ENCODE measurements around the gene MTAP. TPM values are rescaled to one million over a fixed set of nuclear protein-coding genes. Genes with fewer than 3 reads are reported as not detected.

The MTAP gene
- total RNA-seq, 1 donor from 2014 or later: 42.6 TPM

DNA sequence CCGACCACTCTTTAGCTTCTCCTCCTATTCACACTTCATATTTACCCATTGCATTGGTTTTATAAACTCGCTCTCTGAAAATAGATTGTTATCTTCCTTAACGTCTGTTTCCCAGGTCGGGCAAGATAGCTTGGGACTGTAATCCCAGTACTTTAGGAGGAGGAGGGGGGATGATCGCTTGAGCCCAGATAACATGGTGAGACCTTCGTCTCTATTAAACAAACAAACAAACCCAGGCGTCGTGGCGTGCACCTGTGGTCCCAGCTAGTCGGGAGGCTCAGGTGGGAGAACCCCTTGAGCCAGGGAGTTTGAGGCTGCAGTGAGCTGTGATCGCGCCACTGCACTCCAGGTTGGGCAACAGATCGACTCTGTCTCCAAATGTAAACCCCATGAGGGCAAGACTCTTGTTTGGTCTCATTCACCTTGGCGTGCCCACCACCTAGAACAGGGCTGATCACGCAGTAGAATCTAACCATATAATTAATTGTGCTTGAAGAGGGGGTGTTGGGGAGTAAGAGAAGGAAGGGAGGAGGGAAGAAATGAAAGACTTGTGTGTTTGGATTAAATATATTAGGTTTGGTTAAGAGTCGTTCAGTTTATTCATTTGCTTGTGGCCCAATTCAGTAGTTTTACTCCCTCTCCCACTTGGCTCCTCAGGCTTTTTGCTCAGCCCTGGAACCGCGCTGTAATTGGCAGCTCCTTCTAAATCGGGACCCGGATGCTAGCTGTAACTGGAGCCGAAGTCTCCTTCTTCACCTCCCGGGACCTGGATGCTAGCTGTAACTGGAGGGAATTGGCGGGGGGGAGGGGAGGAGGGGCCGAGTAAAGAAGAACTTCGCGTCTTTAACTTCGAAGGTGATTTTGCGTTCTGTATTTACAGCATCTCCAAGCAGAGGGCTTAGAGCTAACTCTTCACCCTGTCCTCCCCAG, 166.8 kb downstream of the MTAP start:
- DNase-seq (ENCODE audit: low read depth): no peak

DNA sequence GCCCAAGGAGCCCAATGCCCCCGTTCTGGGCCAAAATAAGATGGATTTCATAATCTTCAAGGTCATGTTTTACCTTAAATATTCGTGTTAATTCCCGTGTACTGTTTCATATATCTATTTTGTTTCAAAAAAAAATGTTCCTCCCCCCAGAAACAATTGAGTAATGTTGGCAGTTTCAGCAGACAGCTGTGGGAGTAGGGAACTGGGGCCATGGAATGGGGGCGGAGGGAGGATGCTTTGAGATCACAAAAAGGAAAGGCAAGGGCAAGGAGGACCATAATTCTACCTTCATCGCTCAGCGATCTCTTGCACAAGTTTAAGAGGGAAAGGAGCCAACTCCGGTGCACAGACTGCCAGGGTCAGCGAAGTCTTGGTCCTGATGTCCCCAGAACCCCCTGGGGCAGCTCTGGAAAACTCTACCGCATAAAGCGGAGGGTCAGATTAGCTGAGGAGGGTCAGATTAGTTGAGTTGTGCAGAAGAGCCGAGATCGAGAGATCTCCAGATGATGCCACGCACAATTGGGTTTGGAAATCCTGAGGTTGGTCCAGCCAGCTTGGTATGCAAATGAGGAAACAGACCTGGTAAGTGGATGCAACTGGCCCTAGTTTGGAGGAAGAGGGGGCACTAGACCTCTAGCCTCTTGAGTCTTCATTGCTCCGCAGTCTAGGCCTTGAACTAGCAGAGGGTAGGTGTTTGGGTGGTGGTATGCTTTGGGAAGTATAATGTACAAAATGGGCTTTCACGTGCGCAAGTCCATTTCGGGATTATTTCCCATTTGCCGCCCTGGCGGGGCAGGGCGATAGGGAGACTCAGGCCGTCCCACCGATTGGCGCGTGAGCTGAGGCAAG, 167.7 kb downstream of the MTAP start:
- no peak for DNase-seq (ENCODE audit: low read depth)

GRCh38 chr9:21970800-21971640, 168.6 kb downstream of the MTAP start:
- no peak for DNase-seq (ENCODE audit: low read depth)

DNA sequence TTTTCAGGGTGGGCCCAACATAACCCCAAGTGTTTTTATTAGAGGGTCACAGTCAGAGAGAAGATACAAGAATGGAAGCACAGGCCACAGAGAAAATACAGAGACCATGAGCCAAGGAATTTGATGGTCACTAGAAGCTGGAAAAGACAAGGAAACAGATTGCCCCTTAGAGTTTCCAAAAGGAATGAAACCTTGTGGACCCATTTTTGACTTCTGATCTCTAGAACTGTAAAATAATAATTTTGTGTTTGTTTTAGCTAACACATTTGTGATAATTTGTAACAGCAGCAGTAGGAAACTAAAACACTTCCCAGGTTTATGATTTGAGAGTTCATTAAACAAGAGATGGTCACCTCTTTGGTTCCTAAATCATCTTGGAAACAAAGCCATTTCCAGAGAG, 169.9 kb downstream of the MTAP start:
- no peak for DNase-seq (ENCODE audit: low read depth)

DNA sequence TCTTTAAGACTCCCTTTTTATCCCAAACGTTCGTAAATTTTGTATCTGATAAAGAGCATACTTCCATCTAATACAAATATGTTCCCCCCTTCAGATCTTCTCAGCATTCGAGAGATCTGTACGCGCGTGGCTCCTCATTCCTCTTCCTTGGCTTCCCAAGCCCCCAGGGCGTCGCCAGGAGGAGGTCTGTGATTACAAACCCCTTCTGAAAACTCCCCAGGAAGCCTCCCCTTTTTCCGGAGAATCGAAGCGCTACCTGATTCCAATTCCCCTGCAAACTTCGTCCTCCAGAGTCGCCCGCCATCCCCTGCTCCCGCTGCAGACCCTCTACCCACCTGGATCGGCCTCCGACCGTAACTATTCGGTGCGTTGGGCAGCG, 171.9 kb downstream of the MTAP start:
- no peak for DNase-seq (ENCODE audit: low read depth)

DNA sequence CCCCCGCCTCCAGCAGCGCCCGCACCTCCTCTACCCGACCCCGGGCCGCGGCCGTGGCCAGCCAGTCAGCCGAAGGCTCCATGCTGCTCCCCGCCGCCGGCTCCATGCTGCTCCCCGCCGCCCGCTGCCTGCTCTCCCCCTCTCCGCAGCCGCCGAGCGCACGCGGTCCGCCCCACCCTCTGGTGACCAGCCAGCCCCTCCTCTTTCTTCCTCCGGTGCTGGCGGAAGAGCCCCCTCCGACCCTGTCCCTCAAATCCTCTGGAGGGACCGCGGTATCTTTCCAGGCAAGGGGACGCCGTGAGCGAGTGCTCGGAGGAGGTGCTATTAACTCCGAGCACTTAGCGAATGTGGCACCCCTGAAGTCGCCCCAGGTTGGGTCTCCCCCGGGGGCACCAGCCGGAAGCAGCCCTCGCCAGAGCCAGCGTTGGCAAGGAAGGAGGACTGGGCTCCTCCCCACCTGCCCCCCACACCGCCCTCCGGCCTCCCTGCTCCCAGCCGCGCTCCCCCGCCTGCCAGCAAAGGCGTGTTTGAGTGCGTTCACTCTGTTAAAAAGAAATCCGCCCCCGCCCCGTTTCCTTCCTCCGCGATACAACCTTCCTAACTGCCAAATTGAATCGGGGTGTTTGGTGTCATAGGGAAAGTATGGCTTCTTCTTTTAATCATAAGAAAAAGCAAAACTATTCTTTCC, 172.4 kb downstream of the MTAP start:
- no peak for DNase-seq (ENCODE audit: low read depth)

- no peak for DNase-seq (ENCODE audit: low read depth)
Measured at GRCh38 chr9:21976334-21976875, 174.0 kb downstream of the MTAP start.

DNA sequence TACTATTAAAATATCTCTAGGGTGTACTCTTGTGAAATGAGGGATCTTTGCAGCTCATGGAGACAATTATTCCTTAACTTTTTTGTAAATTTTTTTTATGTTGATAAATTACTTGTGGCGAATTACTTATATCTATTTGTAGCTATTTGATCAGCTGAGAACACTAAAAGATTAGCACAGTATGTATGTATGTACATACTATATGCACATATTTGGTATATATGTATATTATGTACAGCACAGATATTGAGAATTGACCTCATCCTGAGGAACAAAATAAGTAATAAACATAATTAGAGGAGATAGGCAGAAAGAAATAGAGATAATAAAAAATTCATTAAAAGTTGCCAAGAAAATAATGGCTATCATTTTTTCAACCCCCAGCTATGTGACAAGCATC, 180.0 kb downstream of the MTAP start:
- no peak for DNase-seq (ENCODE audit: low read depth)

DNA sequence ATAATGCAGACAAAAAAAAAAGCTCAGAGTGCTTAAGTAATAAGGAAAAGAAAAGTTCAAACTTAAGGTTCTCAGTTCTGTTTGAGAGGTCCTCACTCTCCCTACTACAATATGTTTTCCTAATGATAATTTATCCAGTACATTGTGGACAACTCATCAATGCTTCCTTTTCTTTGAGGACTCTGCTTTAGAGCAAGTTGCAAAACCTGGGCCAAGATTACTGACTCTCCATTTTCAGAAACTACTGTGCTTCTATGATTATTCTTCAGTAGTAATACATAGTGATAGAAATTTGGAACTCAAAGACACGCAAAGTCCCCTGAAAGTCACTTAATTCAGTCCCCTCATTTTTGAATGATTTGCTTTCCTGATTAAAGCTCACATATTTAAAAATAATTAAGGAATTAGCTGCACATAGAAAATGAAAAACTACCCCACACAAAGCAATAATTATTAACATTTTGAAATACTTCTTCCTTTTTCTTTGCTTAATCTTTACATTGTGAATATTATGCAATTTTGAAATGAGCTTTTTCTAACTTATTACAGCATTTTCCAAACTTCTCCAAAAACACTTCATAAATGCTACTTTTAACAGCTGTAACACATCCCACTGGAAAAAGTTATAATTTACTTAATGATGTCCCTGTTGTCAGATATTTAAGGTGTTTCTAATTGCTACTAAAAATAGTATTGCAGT, 180.6 kb downstream of the MTAP start:
- DNase-seq (ENCODE audit: low read depth): no peak

DNA sequence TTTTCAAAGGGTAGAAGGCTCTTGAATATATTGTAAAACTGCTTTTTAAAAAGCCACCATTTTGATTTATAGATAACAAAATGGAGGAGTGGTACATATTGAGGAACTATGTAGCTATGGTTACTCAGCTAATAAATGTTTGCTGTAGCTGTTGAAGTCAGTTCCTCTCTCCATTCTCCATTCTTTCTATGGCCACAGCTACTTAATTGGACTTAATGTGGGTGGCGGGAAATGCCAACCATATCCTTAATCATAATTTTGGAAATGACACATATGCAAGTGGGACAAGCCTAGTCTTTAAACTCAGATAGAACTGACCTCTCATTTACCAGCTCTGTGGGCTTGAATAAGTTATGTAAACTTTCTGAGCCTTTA, 181.1 kb downstream of the MTAP start:
- no peak for DNase-seq (ENCODE audit: low read depth)

DNA sequence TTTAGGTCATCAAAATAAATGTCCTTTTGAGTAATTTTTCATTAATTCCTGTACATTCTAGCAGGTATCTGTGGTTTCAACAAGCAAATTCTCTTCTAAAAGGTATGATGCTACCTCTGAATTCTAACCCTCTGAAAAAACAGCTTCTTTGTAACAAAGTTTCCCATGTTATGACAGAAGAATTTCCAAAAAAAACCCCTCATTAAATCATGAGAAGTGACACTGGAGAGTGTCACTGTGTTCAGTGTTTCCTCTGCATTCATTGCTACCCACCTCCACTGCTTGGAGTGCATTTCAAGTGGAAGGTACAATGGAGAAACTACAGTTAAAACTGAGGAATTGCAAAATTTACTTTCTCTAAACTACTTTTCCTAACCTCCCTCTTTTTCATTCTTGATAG, 181.7 kb downstream of the MTAP start:
- no peak for DNase-seq (ENCODE audit: low read depth)

GRCh38 chr9:21985964-21986667, 183.7 kb downstream of the MTAP start:
- no peak for DNase-seq (ENCODE audit: low read depth)

Other genes with a start within 250 kb of the MTAP start
- gene CDKN2A, start 191.8 kb downstream of the MTAP start, total RNA-seq: 25.0 and 36.3 TPM in 2 replicates
- gene CDKN2B-AS1, start 192.2 kb downstream of the MTAP start, total RNA-seq: 3.9 and 4.7 TPM in 2 replicates
- 27.5 and 37.0 TPM in 2 replicates for gene CDKN2B, start 206.7 kb downstream of the MTAP start, total RNA-seq